Measurements from ENCODE around the gene RXRG.

GRCh38 chr1:165442653-165443052 is 2.3 kb downstream of the RXRG start:
- TF ChIP-seq CTCF (IDR thresholded peaks at IDR 0.05; ENCODE audit: low read length): no peak
- no peak for TF ChIP-seq EZH2 (IDR thresholded peaks at IDR 0.05; ENCODE audit: borderline replicate concordance, low read length)
